ENCODE results near the gene SLC7A8. TPM values are rescaled to one million over a fixed set of nuclear protein-coding genes. Genes with fewer than 3 reads are reported as not detected.

The SLC7A8 gene
- total RNA-seq, 2 experiments from 2014 or later: 4.0 to 11.4 TPM

- CTCF ChIA-PET (ENCODE audit: unreplicated experiment): interaction anchor here (8.2 kb wide), 1 partner anchor 61 kb away, joined by 69 read pairs; no protein-coding TSS in a partner anchor
- Histone ChIP-seq H4K20me1 (ENCODE audit: insufficient read depth, low read length) (no peaks in the 10 kb centered on the region), H3K4me3 (ENCODE audit: low read depth, low read length, poor library complexity, severe bottlenecking) (peak overlapping the region; percentile 67), H3K79me2 (ENCODE audit: insufficient read depth, low read depth, low read length) (no peaks in the 10 kb centered on the region), H3K4me2 (ENCODE audit: low read length) (peak overlapping the region; percentile 79), H3K9me3 (ENCODE audit: low read length) (no peaks in the 10 kb centered on the region), H3K4me1 (ENCODE audit: insufficient read depth, low read length, poor library complexity, severe bottlenecking) (peaks cover 24% of the 10 kb centered on the region), H3K9me2 (ENCODE audit: insufficient read depth, low read length) (no peaks in the 10 kb centered on the region), H2AFZ (ENCODE audit: low read length) (peak overlapping the region; percentile 82), H3K36me3 (ENCODE audit: insufficient read depth, low read length) (no peaks in the 10 kb centered on the region), H3K27ac (ENCODE audit: low read depth, low read length, poor library complexity, severe bottlenecking) (no peak overlapping the region)
- POLR2A ChIA-PET: interaction anchor here (0.7 to 9.2 kb wide), 5 partner anchors 9 to 119 kb away, joined by 3 to 68 read pairs (median 3); partner anchors contain the start of genes ACIN1, C14orf119 and CEBPE
- TF ChIP-seq EZH2phosphoT487 (IDR thresholded peaks at IDR 0.05; ENCODE audit: borderline replicate concordance, low read depth, low read length) (no peak), CTCF (conservative IDR thresholded peaks at IDR 0.05; ENCODE audit: low read length) (no peak)
- intact Hi-C loops (cut with micrococcal nuclease; ENCODE audit: unreplicated experiment): no loop called here
- BruUV-seq (replicated peaks): no TSS peak
- no peak for DNase-seq (ENCODE audit: low spot score)
These were observed 1.5 kb downstream of the SLC7A8 start for GRCh38 chr14:23181946-23182345.

- H3K9me2 ChIP-seq (ENCODE audit: insufficient read depth, low read length): no peaks in the 10 kb centered on the region
- ChIA-PET POLR2A (interaction anchor here (0.7 to 9.2 kb wide), 4 partner anchors 9 to 87 kb away, joined by 3 to 68 read pairs (median 4); partner anchors contain the start of genes ACIN1, C14orf119 and CEBPE), CTCF (ENCODE audit: unreplicated experiment) (interaction anchor here (8.2 kb wide), 1 partner anchor 61 kb away, joined by 69 read pairs; no protein-coding TSS in a partner anchor)
- no peaks in the 10 kb centered on the region for H4K20me1 ChIP-seq (ENCODE audit: insufficient read depth, low read length)
- no peak for DNase-seq (ENCODE audit: low spot score)
- H3K27ac ChIP-seq (ENCODE audit: low read depth, low read length, poor library complexity, severe bottlenecking): no peak overlapping the region
- H2AFZ ChIP-seq (ENCODE audit: low read length): no peak overlapping the region
- H3K9me3 ChIP-seq (ENCODE audit: low read length): no peaks in the 10 kb centered on the region
- no peak overlapping the region for H3K4me3 ChIP-seq (ENCODE audit: low read depth, low read length, poor library complexity, severe bottlenecking)
- intact Hi-C loops (cut with micrococcal nuclease; ENCODE audit: unreplicated experiment): no loop called here
- no peaks in the 10 kb centered on the region for H3K36me3 ChIP-seq (ENCODE audit: insufficient read depth, low read length)
- H3K79me2 ChIP-seq (ENCODE audit: insufficient read depth, low read depth, low read length): no peaks in the 10 kb centered on the region
- H3K4me1 ChIP-seq (ENCODE audit: insufficient read depth, low read length, poor library complexity, severe bottlenecking): peaks cover 24% of the 10 kb centered on the region
- no peak for TF ChIP-seq CTCF (conservative IDR thresholded peaks at IDR 0.05; ENCODE audit: low read length)
- no peak for TF ChIP-seq EZH2phosphoT487 (IDR thresholded peaks at IDR 0.05; ENCODE audit: borderline replicate concordance, low read depth, low read length)
- no TSS peak for BruUV-seq (replicated peaks)
- peak overlapping the region; percentile 79 for H3K4me2 ChIP-seq (ENCODE audit: low read length)
These were observed 2.0 kb downstream of the SLC7A8 start for GRCh38 chr14:23181453-23181852.

GRCh38 chr14:23177181-23177580, 6.3 kb downstream of the SLC7A8 start:
- no peaks in the 10 kb centered on the region for H3K36me3 ChIP-seq (ENCODE audit: insufficient read depth, low read length)
- CTCF ChIA-PET (ENCODE audit: unreplicated experiment): interaction anchor here (0.9 to 2.1 kb wide), 2 partner anchors 57 to 108 kb away, joined by 3 to 6 read pairs; no protein-coding TSS in a partner anchor
- POLR2A ChIA-PET: interaction anchor here (0.5 to 2.6 kb wide), 9 partner anchors 12 to 1678 kb away, joined by 3 to 8 read pairs (median 5); no protein-coding TSS in a partner anchor

More at GRCh38 chr14:23177181-23177580, 6.3 kb downstream of the SLC7A8 start:
- Histone ChIP-seq H3K9me3 (ENCODE audit: low read length) (no peaks in the 10 kb centered on the region), H3K4me3 (ENCODE audit: low read depth, low read length, poor library complexity, severe bottlenecking) (no peak overlapping the region), H3K27ac (ENCODE audit: low read depth, low read length, poor library complexity, severe bottlenecking) (no peak overlapping the region), H2AFZ (ENCODE audit: low read length) (no peak overlapping the region), H3K9me2 (ENCODE audit: insufficient read depth, low read length) (no peaks in the 10 kb centered on the region), H3K4me2 (ENCODE audit: low read length) (no peak overlapping the region), H3K4me1 (ENCODE audit: insufficient read depth, low read length, poor library complexity, severe bottlenecking) (peaks cover 18% of the 10 kb centered on the region), H3K79me2 (ENCODE audit: insufficient read depth, low read depth, low read length) (no peaks in the 10 kb centered on the region), H4K20me1 (ENCODE audit: insufficient read depth, low read length) (no peaks in the 10 kb centered on the region)
- DNase-seq (ENCODE audit: low spot score): no peak
- TF ChIP-seq EZH2phosphoT487 (IDR thresholded peaks at IDR 0.05; ENCODE audit: borderline replicate concordance, low read depth, low read length): no peak
- no peak for TF ChIP-seq CTCF (conservative IDR thresholded peaks at IDR 0.05; ENCODE audit: low read length)
- intact Hi-C loops (cut with micrococcal nuclease; ENCODE audit: unreplicated experiment): no loop called here
- no TSS peak for BruUV-seq (replicated peaks)
